CD4-positive, alpha-beta T cell treated with Interleukin-17A for 4 hours (primary cell): ENCODE data around the gene BASP1.
"Not testable (repeated sequence)": the region's sequence is repeated elsewhere in the genome, so short reads cannot be mapped to it uniquely, and the experiment has no call there.

ENCODE experiments used
- DNase-seq: peaks from one replicate; pipeline ENCODE4 v3.0.0-alpha.2; 2020; ENCODE audit warnings: mixed read lengths

BASP1 gene

DNA sequence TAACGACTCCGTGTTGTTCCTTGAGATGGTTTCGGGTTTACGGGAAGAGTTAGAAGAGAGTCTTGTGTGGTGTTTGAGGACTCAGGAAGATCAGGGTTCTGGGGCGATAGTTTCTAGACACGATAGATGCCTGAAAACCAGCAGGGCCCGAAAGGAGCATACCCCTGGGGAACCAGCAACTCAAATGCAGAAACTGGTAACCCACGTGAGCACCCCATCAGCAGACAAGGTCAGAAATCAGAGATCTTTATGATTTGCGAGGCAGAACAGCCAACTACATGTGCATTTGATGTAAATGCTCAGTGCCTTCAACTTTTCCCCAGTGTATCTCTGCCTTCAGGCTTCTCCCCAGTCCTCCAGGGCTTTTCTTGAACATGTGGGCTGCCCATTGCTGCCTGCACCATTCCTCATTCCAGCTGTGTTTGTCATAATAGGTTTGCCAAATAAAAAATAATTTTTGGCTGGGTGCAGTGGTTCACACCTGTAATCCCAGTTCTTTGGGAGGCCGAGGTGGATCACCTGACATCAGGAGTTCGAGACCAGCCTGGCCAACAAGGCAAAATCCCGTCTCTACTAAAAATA, 75.1 kb downstream of the BASP1 start:
- DNase-seq = no peak

DNA sequence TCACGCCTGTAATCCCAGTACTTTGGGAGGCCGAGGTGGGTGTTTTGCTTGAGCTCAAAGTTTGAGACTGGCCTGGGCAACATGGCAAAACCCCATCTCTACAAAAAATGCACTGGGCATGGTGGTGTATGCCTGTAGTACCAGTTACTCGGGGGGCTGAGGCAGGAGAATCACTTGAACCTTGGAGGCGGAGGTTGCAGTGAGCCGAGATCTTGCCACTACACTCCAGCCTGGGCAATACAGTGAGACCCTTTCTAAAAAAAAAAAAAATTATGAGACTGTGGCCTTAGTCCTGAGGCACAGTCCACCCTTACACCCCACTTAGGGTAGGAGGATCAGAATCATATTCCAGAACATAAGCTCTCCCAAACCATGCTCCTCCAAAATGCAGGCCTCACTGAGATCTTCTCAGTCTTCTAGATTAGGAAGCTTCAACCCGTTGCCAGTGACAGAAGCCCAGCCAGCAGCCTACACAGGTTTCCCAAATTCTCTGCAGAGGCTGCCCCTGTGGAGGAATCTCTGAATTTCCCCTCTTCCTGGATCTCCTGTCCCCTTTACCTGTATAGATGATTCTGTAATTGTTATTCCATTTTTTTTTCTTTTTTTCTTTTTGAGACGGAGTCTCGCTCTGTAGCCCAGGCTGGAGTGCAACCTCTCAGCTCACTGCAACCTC, 77.3 kb downstream of the BASP1 start:
- DNase-seq = no peak

DNA sequence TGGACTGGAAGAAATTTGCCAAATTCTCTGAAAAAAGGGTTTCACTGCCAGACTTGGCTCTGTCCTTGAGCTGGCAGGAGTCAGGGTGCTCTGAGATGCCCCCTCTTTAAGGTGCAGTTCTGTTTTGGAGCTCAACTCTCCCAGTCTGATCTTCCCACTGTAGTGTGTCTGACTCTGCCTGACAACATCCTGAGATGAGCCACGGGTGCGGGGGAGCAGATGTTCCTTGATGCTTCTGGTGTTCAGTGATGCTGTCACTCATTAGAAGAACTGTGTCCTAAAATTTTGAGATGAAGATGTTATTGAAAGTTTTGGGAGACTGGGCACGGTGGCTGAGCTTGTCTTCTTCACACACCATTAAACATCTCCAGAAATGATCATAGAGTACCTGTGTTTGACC, 78.2 kb downstream of the BASP1 start:
- DNase-seq = no peak

DNA sequence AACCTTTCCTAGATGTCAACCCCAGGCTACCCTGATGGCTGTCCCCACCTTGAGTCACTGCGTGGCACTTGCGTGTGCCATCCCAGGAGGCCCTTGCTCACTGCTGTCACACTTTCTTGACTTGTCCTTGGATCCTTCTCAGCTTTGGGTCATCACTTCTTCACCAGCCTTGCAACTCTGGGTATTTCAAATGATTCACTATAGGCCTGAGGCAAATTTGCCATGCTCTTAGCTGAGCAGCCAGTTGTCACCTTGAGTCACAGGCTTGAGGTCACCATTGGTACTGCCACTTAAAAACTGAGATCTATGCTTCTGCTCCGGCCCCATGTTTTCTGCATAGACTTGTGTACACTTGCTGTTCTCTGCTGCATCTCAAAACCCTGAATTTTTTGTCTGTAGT, 84.7 kb downstream of the BASP1 start:
- no peak for DNase-seq

DNA sequence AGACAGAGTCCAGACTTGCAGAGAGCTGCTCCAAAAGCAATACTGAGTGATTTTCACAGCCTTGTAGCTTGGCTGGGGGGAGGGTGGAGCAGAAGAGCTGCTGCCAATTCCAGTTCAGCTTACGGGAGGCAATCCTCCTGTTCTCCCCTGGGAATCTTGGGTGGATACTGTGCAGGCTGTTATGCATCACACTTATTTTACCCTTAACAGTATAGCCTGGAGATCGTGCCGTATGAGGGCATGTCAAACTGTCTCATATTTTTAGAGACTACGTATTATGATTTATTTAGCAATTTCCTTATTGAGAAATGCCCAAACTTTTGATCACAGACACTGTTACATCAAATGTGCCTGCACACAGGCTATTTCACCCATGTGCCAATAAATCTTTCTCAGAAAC, 85.2 kb downstream of the BASP1 start:
- no peak for DNase-seq

DNA sequence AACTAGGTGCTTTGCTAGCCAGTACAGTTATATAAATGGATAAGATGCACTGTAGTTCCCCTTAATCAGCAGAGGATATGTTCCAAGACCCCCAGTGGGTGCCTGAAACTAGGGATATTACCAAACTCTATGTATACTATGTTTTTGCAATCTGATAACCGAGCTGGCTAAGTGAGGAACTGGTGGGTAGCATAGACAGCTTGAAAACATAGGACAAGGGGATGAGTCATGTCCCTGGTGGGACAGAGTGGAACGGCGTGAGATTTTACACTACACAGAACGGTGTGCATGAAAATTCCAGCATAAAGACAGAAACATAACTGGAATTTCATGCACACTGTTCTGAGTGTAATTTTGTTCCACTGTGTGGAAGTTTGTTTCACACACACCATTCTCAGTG, 86.9 kb downstream of the BASP1 start:
- no peak for DNase-seq

DNA sequence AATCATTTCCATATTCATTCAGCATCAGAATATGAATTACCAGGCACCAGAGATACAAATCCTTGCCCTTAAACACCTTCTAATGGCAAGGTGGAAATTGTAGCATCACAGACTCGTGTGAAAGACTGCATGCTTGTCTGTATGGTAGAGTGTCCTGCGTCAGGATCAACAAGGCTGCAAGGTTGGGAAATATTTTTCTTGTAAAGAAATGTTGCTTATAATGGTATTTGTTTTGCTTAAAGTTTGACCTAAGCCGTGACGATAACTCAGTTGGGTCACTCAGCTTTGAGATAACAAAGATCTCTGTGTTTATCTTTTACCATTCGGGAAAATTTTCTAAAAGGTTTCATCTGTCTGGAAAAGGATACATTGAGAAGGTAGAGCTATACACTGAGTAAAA, 87.6 kb downstream of the BASP1 start:
- no peak for DNase-seq

DNA sequence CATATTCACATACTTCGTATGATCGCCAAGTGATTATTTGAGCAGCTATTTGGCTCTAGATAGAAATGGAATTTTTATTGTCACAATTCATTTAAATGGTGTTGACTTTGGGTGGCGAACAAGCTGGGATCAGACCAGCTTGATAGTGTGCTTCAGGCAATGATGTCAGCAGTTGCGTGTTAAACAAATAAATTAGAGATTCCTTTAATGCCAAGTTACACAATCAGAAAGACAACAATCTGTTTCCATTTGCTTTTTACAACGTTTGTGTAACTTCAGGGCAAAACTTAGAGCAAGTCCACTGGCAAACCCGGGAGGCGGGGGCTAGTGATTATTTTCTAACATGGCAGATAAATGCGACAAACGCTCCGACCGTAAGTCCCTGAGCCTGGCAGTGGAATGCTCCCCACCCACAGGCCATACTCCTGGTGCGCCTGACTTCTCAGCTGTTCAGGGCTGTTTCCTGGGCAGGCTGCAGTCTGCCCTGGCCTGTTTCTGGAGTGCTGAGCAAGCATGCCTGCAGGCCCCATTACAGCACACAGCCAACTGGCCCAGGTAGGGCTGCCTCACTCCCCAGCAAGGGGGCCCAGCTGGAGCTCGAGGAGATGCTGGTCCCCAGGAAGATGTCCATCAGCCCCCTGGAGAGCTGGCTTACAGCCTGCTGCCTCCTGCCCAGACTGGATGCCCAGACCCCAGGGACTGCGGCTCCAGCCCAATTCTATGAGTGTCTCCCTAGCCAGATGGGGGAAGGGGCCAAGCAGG, 88.7 kb downstream of the BASP1 start:
- no peak for DNase-seq

DNA sequence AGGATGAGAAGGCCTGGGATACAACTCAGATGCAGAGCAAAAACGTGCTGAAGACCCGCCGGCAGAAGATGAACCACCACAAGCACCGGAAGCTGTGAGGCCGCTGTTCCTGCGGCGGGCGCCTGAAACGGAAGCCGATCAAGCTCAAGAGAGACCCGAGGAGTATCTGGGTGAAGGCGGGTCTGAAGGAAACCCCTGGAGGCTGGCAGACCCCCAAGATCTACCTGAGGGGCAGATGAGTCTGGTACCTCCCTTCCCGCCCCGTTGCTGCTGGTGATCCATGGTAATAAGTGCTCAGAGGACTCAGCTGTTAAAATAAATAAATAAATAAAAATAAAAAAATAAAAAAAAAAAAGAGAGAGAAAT, 89.3 kb downstream of the BASP1 start:
- no peak for DNase-seq

DNA sequence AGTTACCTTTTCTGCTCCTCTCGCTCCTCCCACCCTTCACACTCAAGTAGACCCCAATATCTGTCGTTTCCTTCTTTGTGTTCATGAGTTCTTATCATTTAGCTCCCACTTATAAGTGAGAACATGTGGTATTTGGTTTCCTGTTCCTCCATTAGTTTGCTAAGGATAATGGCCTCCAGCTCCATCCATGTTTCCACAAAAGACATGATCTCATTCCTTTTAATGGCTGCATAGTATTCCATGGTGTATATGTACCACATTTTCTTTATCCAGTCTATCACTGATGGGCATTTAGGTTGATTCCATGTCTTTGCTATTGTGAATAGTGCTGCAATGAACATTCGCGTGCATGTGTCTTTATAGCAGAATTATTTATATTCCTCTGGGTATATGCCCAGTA, 90.0 kb downstream of the BASP1 start:
- DNase-seq = not testable (repeated sequence)

DNA sequence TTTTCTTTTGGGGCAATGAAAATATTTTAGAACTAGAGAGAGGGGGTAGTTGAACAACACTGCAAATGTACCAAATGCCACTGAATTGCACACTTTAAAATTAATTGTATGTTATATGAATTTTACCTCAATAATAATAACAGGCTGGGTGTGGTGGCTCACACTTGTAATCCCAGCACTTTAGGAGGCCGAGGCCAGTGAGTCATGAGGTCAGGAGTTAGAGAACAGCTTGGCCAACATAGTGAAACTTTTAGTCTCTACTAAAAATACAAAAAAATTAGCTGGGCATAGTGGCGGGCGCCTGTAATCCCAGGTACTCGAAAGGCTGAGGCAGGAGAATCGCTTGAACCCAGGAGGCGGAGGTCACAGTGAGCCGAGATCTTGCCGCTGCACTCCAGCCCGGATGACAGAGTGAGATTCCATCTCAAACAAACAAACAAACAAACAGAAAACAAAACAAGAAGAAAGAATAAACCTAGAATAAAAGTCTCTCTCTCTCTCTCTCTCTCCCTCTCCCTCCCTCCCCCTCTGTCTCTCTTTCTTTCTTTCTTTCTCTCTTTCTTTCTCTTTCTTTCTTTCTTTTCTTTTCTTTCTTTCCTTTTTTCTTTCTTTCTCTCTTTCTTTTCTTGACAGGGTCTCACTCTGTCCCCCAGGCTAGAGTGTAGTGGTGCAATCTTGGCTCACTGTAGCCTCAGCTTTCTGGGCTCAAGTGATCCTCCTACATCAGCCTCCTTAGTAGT, 91.1 kb downstream of the BASP1 start:
- no peak for DNase-seq

DNA sequence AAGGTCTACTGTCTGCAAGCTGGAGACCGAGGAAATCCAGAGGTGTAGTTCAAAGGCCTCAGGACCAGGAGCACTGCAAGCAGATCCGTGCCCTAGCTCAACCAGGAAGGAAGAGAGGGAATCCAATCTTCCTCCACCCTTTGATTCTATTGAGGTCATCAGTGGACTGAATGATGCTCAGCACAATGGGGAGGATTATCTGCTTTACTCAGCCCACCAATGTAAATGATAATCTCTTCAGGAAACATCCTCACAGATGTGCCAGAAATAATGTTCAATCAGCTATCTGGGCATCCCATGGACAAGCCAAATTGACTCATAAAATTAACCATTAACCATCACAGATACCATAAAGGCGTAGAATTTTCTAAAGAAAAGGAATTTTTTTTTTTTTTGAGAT, 92.0 kb downstream of the BASP1 start:
- no peak for DNase-seq

DNA sequence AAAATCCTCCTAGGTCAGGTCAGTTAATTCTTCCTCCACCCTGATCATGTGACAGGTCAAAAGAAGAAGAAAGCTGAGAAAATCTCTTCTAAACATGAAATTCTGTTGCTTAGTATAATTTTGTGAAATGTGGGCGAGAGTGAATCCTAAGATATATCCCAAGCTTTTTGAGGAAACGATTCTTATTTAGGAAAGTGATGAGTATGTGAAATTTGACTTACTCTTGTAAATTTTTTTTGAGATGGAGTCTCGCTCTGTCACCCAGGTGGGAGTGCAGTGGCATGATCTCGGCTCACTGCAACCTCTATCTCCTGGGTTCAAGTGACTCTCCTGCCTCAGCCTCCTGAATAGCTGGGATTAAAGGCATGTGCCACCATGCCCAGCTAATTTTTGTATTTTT, 93.1 kb downstream of the BASP1 start:
- not testable (repeated sequence) for DNase-seq

DNA sequence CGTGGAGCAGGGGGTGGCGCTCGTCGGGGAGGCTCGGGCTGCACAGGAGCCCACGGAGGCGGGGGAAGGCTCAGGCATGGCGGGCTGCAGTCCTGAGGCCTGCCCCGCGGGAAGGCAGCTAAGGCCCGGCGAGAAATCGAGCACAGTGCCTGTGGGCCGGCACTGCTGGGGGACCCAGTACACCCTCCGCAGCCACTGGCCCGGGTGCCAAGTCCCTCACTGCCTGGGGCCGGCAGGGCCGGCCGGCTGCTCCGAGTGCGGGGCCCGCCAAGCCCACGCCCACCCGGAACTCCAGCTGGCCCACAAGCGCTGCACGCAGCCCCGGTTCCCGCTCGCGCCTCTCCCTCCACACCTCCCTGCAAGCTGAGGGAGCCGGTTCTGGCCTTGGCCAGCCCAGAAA, 94.4 kb downstream of the BASP1 start:
- DNase-seq = not testable (repeated sequence)

DNA sequence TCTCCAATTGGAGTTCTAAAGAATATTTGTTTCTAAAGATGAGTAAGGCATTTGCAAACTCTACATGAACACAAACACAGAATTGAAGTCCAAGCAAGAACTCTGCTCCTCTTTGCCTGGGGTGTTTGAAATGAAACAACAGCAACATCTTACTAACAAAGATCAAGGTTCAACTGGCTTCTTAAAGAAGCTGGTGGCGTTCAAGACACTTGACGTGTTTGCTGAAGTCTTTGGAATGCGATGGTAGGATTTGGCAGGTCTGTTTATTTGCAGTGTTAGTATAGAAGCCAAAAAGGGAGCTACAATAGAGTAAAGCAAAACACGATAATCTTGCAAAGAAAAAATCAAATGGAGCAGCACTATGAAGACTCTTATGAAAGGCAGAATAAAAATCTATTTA, 94.9 kb downstream of the BASP1 start:
- no peak for DNase-seq

DNA sequence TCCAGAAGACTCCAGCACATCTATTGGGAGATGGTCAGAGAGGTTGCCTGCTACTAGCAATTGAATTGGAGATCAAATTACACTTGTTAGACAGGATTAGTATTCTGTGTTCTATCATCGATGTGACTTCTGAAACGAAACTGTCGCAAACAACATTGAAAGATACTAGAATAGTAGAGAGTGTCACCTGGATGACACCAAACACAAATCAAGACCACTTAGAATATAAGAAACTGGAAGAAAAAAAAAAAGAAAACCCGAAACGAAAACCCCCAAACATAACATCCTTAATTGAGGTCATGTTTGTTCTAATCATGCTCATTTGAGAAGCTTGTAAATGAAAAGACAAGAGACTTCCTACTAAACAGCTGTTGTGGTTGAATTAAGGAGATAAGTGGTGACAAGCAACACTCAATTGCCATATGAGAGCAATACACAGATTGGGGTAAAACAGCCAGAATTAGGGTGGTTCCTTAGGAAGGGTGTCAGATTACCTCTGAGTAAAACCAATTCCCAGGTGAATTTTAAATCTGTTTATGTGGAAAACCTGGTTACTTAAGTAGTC, 97.6 kb downstream of the BASP1 start:
- DNase-seq = no peak

DNA sequence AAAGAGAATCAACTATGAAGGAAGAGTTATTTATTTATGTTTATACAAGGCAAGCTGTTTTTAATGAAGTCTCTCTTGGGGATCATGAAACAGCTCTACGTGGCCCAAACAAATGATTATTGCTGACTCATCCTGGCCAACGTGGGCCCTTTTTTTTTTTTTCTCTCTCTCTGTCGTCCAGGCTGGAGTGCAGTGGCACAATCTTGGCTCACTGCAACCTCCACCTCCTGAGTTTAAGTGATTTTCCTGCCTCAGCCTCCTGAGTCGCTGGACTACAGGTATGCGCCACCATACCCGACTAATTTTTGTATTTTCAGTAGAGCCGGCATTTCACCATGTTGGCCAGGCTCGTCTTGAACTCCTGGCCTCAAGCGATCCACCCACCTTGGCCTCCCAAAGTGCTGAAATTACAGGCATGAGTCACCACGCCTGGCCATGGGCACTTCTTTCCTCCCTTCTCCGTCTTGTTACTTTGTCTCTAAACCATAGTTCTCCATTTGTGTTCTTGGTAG, 98.3 kb downstream of the BASP1 start:
- no peak for DNase-seq

DNA sequence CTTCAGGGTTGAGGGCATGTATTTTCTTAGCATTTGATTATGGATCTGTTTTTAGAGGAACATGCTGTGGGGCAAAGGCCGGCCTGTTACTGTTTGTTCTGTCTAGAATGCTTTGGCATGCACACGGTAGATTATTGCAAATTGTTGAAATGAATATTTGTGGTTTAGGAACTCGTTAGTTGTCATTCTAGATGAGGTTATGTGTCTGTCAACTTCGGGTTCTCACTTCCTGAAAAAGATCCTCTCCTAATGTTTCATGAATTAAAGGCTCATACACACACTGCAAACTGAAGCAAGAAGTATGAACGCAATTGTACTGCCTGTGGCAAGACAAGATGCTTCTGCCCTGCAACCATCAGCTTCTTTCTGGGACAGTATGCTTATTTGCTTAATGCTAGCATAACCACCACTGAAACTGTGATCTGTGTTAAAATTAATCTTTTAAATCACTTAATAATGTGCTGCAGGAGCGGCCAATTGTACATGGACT, 99.6 kb downstream of the BASP1 start:
- DNase-seq = no peak

DNA sequence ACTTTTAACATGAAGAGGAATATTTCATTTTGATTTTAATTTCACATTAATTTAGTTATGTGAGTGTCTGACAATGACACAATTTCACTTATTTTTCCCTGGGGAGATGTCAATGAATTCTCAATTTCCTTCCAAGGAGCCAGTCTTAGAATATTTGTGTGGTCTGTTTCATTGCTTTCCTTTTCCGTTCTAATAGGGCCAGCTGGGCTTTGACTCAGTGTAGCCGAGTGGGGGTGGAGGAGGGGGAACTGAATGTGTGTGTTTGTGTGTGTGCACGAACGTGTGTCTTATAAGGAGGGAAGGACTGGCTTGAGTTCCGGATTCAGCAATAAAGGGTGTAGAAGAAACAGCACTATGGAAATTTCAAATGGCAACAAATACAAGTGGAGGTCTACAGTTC, 100.0 kb downstream of the BASP1 start:
- no peak for DNase-seq

DNA sequence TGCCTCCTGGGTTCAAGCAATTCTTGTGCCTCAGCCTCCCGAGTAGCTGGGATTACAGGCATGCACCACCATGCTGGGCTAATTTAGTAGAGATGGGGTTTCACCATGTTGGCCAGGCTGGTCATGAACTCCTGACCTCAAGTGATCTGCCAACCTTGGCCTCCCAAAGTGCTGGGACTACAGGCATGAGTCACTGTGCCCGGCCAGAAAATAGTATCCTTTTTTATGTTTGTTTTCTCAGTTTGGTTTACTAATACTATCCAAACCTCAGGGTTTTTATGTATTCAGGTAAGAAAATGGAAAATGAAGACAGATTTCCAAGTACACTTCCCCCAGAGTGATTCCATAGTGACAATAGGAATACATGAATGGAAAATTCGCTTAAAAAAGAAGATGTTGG, 101.7 kb downstream of the BASP1 start:
- DNase-seq = not testable (repeated sequence)

DNA sequence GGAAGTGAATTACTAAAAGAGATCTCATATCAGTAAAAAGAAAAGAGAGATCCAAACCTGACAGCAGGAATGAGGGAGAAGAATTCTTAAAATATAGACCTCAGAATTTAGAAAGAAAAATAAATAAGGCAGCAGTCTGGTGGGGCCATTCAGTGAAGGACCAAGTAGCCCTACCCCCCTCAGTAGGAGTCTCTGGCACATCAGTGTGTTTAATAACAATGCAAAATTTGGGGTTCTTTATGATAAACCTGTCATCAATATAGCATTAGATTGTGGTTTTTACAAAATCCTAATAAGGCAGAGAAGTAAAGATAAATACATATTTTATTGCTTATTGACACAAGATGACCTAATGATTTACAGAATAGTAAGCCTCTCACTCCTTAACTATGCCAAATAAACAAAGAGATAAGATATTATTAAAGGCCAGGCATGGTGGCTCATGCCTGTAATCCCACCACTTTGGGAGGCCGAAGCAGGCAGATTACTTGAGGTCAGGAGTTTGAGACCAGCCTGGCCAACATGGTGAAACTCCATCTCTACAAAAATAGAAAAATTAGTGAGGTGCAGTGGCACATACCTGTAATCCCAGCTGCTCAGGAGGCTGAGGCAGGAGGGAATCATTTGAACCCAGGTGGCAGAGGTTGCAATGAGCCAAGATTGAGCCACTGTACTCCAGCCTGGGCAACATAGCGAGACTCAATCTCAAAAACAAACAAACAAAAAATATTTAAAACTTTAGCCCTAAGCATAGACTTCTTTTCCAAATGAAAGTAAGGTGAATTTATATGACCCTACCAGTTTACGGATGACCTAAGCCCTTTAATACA, 108.6 kb downstream of the BASP1 start:
- no peak for DNase-seq
